Measurements from ENCODE around the gene INO80.

- no peak for TF ChIP-seq CTCF (IDR thresholded peaks at IDR 0.05)
- no peak for TF ChIP-seq EP300 (IDR thresholded peaks at IDR 0.05)
Measured at GRCh38 chr15:41121951-41122350, 5.9 kb upstream of the INO80 start.

Measured in esophagus muscularis mucosa (tissue), 3 donors.